Measurements from ENCODE around the gene DDX6.

DDX6 gene

DNA sequence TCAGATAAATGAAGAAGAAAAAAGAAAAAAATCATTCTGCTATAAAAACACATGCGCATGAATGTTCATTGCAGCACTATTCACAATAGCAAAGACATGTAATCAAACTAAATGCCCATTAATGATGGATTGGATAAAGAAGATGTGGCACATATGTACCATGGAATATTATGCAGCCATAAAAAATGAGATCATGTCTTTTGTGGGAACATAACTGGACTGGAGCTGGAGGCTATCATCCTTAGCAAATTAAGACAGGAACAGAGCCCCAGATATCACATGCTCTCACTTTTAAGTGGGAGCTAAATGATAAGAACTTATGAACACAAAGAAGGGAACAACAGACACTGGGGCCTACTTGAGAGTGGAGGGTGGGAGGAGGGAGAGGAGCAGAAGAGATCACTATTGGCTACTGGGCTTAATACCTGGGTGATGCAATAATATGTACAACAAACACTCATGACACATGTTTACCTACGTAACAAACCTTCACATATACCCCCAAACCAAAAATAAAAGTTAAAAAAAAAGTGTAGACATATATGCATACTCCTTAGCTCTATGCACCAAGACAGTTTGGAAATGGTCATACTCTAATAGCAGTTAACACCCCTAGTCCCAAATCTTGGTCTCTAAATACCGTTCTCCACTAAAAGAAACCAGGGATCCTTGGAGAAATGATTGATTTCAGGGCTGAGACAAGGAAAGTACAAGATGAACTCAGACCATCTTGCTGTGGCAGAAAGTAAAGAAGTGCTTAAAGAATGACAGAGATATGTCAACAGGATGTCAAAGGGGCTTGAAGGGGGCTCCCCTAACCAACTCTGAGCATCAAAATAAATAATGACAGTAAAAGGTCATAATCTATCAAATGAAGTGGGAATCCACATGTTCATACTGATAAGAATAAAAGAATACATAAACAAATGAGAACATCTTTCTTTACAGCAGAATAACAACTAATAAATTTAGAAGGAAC lies 17.1 kb upstream of the DDX6 start:
- H3K4me1 Mint-ChIP-seq (ENCODE audit: low read depth), result no peaks in the 10 kb centered on the region
- no peaks in the 10 kb centered on the region for H3K9me3 Mint-ChIP-seq

GRCh38 chr11:118806400-118806799 lies 15.4 kb upstream of the DDX6 start:
- no peak overlapping the region for H3K27ac Mint-ChIP-seq
- H3K36me3 Mint-ChIP-seq (ENCODE audit: low read depth), result no peaks in the 10 kb centered on the region
- H3K9me3 Mint-ChIP-seq, result no peaks in the 10 kb centered on the region
- intact Hi-C loops (cut with micrococcal nuclease), result no loop called here
- peaks cover 11% of the 10 kb centered on the region for H3K27me3 Mint-ChIP-seq
- H3K4me3 Mint-ChIP-seq, result no peak overlapping the region
- no peaks in the 10 kb centered on the region for H3K4me1 Mint-ChIP-seq (ENCODE audit: low read depth)

More for the DNA sequence above, 17.1 kb upstream of the DDX6 start:
- Mint-ChIP-seq H3K4me3 (no peak overlapping the region), H3K27ac (no peak overlapping the region), H3K27me3 (peaks cover 11% of the 10 kb centered on the region), H3K36me3 (ENCODE audit: low read depth) (no peaks in the 10 kb centered on the region)
- intact Hi-C loops (cut with micrococcal nuclease), result no loop called here

GRCh38 chr11:118804094-118804493 lies 13.1 kb upstream of the DDX6 start:
- H3K27me3 Mint-ChIP-seq, result peaks cover 9% of the 10 kb centered on the region
- no peaks in the 10 kb centered on the region for H3K9me3 Mint-ChIP-seq
- no peak overlapping the region for H3K4me3 Mint-ChIP-seq
- H3K4me1 Mint-ChIP-seq (ENCODE audit: low read depth), result no peaks in the 10 kb centered on the region
- intact Hi-C loops (cut with micrococcal nuclease), result no loop called here
- no peak overlapping the region for H3K27ac Mint-ChIP-seq
- no peaks in the 10 kb centered on the region for H3K36me3 Mint-ChIP-seq (ENCODE audit: low read depth)

GRCh38 chr11:118799372-118799771 lies 8.4 kb upstream of the DDX6 start:
- H3K27ac Mint-ChIP-seq, result no peak overlapping the region
- no peak overlapping the region for H3K4me3 Mint-ChIP-seq

GRCh38 chr11:118797510-118797909 lies 6.5 kb upstream of the DDX6 start:
- H3K36me3 Mint-ChIP-seq (ENCODE audit: low read depth), result no peaks in the 10 kb centered on the region
- no peaks in the 10 kb centered on the region for H3K9me3 Mint-ChIP-seq
- H3K27ac Mint-ChIP-seq, result no peak overlapping the region
- H3K27me3 Mint-ChIP-seq, result peaks cover 3% of the 10 kb centered on the region
- no peak overlapping the region for H3K4me3 Mint-ChIP-seq
- peaks cover 9% of the 10 kb centered on the region for H3K4me1 Mint-ChIP-seq (ENCODE audit: low read depth)
- intact Hi-C loops (cut with micrococcal nuclease), result no loop called here

More at GRCh38 chr11:118799372-118799771, 8.4 kb upstream of the DDX6 start:
- no peaks in the 10 kb centered on the region for H3K9me3 Mint-ChIP-seq
- intact Hi-C loops (cut with micrococcal nuclease), result no loop called here
- H3K4me1 Mint-ChIP-seq (ENCODE audit: low read depth), result peaks cover 9% of the 10 kb centered on the region
- H3K36me3 Mint-ChIP-seq (ENCODE audit: low read depth), result no peaks in the 10 kb centered on the region
- H3K27me3 Mint-ChIP-seq, result peaks cover 3% of the 10 kb centered on the region

GRCh38 chr11:118792570-118793124 lies 1.7 kb upstream of the DDX6 start:
- Mint-ChIP-seq H3K4me3 (peak overlapping the region; percentile 100), H3K27me3 (no peaks in the 10 kb centered on the region), H3K4me1 (ENCODE audit: low read depth) (peaks cover 31% of the 10 kb centered on the region)

GRCh38 chr11:118791961-118792569 lies 1.1 kb upstream of the DDX6 start:
- Mint-ChIP-seq H3K9me3 (no peaks in the 10 kb centered on the region), H3K27ac (peak overlapping the region; percentile 99), H3K27me3 (no peaks in the 10 kb centered on the region), H3K36me3 (ENCODE audit: low read depth) (peaks cover 33% of the 10 kb centered on the region), H3K4me1 (ENCODE audit: low read depth) (peaks cover 34% of the 10 kb centered on the region), H3K4me3 (peak overlapping the region; percentile 100)
- intact Hi-C loops (cut with micrococcal nuclease), result loop anchor here (5.0 kb wide), 2 partner anchors 100 to 135 kb away; partner anchors contain the start of gene BCL9L

More at GRCh38 chr11:118792570-118793124, 1.7 kb upstream of the DDX6 start:
- Mint-ChIP-seq H3K36me3 (ENCODE audit: low read depth) (peaks cover 29% of the 10 kb centered on the region), H3K9me3 (no peaks in the 10 kb centered on the region), H3K27ac (peak overlapping the region; percentile 99)
- intact Hi-C loops (cut with micrococcal nuclease), result loop anchor here (5.0 kb wide), 2 partner anchors 100 to 135 kb away; partner anchors contain the start of gene BCL9L

- peak overlapping the region; percentile 100 for H3K4me3 Mint-ChIP-seq
- H3K4me1 Mint-ChIP-seq (ENCODE audit: low read depth), result peaks cover 38% of the 10 kb centered on the region
- peaks cover 35% of the 10 kb centered on the region for H3K36me3 Mint-ChIP-seq (ENCODE audit: low read depth)
- intact Hi-C loops (cut with micrococcal nuclease), result loop anchor here (5.0 kb wide), 2 partner anchors 98 to 137 kb away; partner anchors contain the start of gene BCL9L
- no peaks in the 10 kb centered on the region for H3K9me3 Mint-ChIP-seq
- H3K27ac Mint-ChIP-seq, result peak overlapping the region; percentile 99
- no peaks in the 10 kb centered on the region for H3K27me3 Mint-ChIP-seq
Observed at GRCh38 chr11:118790357-118791110, 430 bp downstream of the DDX6 start.

DNA sequence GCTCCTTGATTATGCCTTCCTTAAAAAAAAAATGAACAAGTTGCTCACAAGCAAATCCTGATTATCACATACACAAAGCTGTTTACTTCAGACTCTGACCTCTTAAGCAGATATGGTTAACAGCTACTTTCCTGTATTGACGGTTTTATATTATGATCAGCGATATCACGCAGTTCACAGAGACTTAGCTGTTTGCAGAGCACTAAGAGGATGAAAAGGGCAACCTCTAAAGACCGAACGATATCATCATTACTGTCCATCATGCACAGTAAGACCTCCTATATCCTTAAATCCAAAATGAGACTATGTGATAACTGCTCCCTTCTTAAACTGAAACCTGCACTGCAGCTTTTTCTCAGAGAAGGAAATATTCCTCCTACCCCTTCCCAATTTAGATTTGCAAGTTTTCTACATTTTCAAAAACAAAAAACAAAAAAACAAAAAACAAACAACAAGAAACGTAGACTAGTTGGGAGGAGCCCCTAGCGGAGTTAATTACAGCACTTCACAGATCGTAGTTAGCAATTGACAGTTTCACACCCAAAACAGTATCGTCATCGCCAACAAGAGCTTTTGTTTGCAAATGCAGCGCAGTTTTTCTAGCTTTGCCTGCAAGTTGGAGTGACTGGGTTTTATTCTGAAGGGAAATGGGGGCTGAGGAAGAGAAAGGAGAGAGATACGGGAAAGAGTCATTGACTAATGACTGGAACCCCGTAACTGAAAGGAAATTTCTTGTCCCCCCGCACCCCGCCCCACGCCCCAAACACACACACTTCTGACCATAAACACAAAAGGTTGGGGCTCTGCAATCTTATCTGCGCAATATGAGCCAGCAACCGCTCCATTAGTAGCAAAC lies 1.2 kb downstream of the DDX6 start:
- Mint-ChIP-seq H3K36me3 (ENCODE audit: low read depth) (peaks cover 37% of the 10 kb centered on the region), H3K9me3 (no peaks in the 10 kb centered on the region), H3K27me3 (no peaks in the 10 kb centered on the region), H3K4me3 (peak overlapping the region; percentile 100), H3K27ac (peak overlapping the region; percentile 99), H3K4me1 (ENCODE audit: low read depth) (peaks cover 38% of the 10 kb centered on the region)
- intact Hi-C loops (cut with micrococcal nuclease), result loop anchor here (5.0 kb wide), 2 partner anchors 97 to 138 kb away; partner anchors contain the start of gene BCL9L

DNA sequence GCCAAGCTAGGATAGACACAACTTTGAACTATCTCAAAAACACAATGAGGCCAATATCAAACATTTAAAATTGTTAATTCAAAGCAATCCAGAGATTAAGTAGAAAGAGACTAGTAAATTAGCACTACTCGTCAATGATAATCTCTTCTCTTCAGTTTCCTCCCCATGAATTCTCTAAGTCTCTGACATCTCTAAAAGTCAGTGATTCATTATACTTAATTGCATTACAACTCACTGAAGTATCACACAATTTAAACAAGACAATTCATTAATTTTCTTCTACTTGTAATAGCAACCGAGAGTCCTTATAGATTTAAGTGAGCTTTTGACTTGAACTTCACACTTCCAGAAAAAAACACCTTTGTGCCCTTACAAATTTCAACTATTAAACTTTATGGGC lies 4.3 kb downstream of the DDX6 start:
- Mint-ChIP-seq H3K4me3 (no peak overlapping the region), H3K36me3 (ENCODE audit: low read depth) (peaks cover 57% of the 10 kb centered on the region), H3K27me3 (no peaks in the 10 kb centered on the region), H3K27ac (peak overlapping the region; percentile 27), H3K9me3 (no peaks in the 10 kb centered on the region), H3K4me1 (ENCODE audit: low read depth) (peaks cover 33% of the 10 kb centered on the region)
- intact Hi-C loops (cut with micrococcal nuclease), result no loop called here

DNA sequence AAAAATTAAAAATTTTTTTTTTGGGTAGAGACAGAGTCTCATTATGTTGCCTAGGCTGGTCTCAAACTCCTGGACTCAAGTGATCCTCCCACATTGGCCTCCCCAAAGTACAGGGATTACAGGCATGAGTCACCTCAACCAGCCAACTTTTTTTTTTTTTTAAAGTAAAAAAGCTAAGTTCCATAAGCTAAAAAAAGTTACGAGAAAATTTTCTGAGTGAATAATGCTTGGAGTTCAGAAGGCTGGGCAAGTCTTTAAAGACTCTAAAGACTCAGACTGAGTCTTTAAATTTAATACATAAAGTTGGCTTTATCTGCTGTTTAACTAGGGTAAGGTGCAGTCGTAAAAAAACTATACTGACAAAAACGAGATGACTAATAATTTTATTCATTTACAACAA lies 5.6 kb downstream of the DDX6 start:
- intact Hi-C loops (cut with micrococcal nuclease), result no loop called here
- H3K4me1 Mint-ChIP-seq (ENCODE audit: low read depth), result peaks cover 33% of the 10 kb centered on the region
- no peaks in the 10 kb centered on the region for H3K9me3 Mint-ChIP-seq
- no peak overlapping the region for H3K4me3 Mint-ChIP-seq
- H3K27ac Mint-ChIP-seq, result no peak overlapping the region
- H3K36me3 Mint-ChIP-seq (ENCODE audit: low read depth), result peaks cover 56% of the 10 kb centered on the region
- H3K27me3 Mint-ChIP-seq, result no peaks in the 10 kb centered on the region

GRCh38 chr11:118783724-118784495 lies 7.1 kb downstream of the DDX6 start:
- Mint-ChIP-seq H3K9me3 (no peaks in the 10 kb centered on the region), H3K27ac (no peak overlapping the region), H3K4me3 (no peak overlapping the region), H3K4me1 (ENCODE audit: low read depth) (peaks cover 26% of the 10 kb centered on the region), H3K36me3 (ENCODE audit: low read depth) (peaks cover 63% of the 10 kb centered on the region), H3K27me3 (no peaks in the 10 kb centered on the region)
- intact Hi-C loops (cut with micrococcal nuclease), result no loop called here

Data from dendritic cell treated with granulocyte-macrophage colony-stimulating factor and Interleukin-4, amounts not matched to agents 40 ng/mL and 50 ng/mL, for 4 days (primary cell).